Liver (tissue), 9 donors: ENCODE results near the gene EZR. TPM values are rescaled to one million over a fixed set of nuclear protein-coding genes. Genes with fewer than 3 reads are reported as not detected.
A peak's percentile ranks its signal among the peaks of the same experiment; 100 is the strongest.

Experiments used
- DNase-seq: peaks from one replicate; pipeline ENCODE4 v3.0.0-alpha.2; 2017; ENCODE audit warnings: low spot score
- H3K27ac ChIP-seq, 2 donors: one replicate each; pipeline ENCODE4 v1.7.0; 2013; ENCODE audit warnings: inconsistent platforms in 2 of 2, low read length in 2 of 2, control low read depth in 1 of 2, low read depth in 1 of 2, mild to moderate bottlenecking in 1 of 2
- H3K27me3 ChIP-seq, 4 donors: one replicate each; pipeline versions ENCODE4 v1.6.1 to v1.7.0; 2013; ENCODE audit warnings: low read length in 3 of 4, inconsistent platforms in 1 of 4, mild to moderate bottlenecking in 1 of 4, moderate library complexity in 1 of 4; ENCODE audit not compliant: control insufficient read depth in 4 of 4, insufficient read depth in 4 of 4
- H3K36me3 ChIP-seq, 4 donors: one replicate each; pipeline versions ENCODE4 v1.6.1 to v1.7.0; 2013; ENCODE audit warnings: low read length in 3 of 4, mild to moderate bottlenecking in 3 of 4, low read depth in 1 of 4, moderate library complexity in 1 of 4; ENCODE audit not compliant: control insufficient read depth in 4 of 4, insufficient read depth in 3 of 4
- H3K4me1 ChIP-seq, 4 donors: one replicate each; pipeline versions ENCODE4 v1.6.1 to v1.7.0; 2013; ENCODE audit warnings: low read length in 3 of 4, mild to moderate bottlenecking in 3 of 4, moderate library complexity in 1 of 4; ENCODE audit not compliant: control insufficient read depth in 4 of 4, insufficient read depth in 4 of 4
- H3K4me3 ChIP-seq, 3 donors: one replicate each; pipeline versions ENCODE4 v1.6.1 to v1.7.0; 2013; ENCODE audit warnings: low read length in 3 of 3, control low read depth in 1 of 3, low read depth in 1 of 3, mild to moderate bottlenecking in 1 of 3
- H3K9ac ChIP-seq, 2 donors: one replicate each; pipeline ENCODE4 v1.7.0; 2013; ENCODE audit warnings: low read length in 2 of 2, mild to moderate bottlenecking in 2 of 2, moderate library complexity in 2 of 2, control low read depth in 1 of 2, low read depth in 1 of 2
- H3K9me3 ChIP-seq, 4 donors: one replicate each; pipeline versions ENCODE4 v1.6.1 to v1.7.0; 2013; ENCODE audit warnings: low read length in 3 of 4; ENCODE audit not compliant: control insufficient read depth in 4 of 4
- CTCF ChIP-seq: fragments of 150-350 bp; IDR thresholded peaks from 2 replicates; pipeline ENCODE4 v1.5.1; 2017; ENCODE audit warnings: improper control_type of control experiment, low read depth, low read length; ENCODE audit not compliant: missing input control
- FOXA2 ChIP-seq: IDR thresholded peaks from 2 replicates; pipeline ENCODE4 v1.6.1; 2016; ENCODE audit warnings: antibody characterized with exemption
- GABPA ChIP-seq, 2 donors: IDR thresholded peaks in 1 of 2; conservative IDR thresholded peaks in 1 of 2; 2 replicates each; pipeline ENCODE4 v1.6.1; 2016; ENCODE audit warnings: antibody characterized with exemption in 2 of 2, mild to moderate bottlenecking in 1 of 2, moderate library complexity in 1 of 2
- HNF4A ChIP-seq, 2 donors: conservative IDR thresholded peaks; 2 replicates each; pipeline ENCODE4 v1.6.1; 2016; ENCODE audit warnings: antibody characterized with exemption in 2 of 2, mild to moderate bottlenecking in 2 of 2
- HNF4G ChIP-seq: IDR thresholded peaks from 2 replicates; pipeline ENCODE4 v1.6.1; 2016; ENCODE audit warnings: antibody characterized with exemption
- JUND ChIP-seq, 2 donors: IDR thresholded peaks; 2 replicates each; pipeline ENCODE4 v1.6.1; 2016; ENCODE audit warnings: antibody characterized with exemption in 2 of 2
- MAX ChIP-seq: IDR thresholded peaks from 2 replicates; pipeline ENCODE4 v1.6.1; 2016; ENCODE audit warnings: antibody characterized with exemption
- NR2F2 ChIP-seq: IDR thresholded peaks from 2 replicates; pipeline ENCODE4 v1.6.1; 2016; ENCODE audit warnings: antibody characterized with exemption
- RAD21 ChIP-seq, 2 donors: IDR thresholded peaks; 2 replicates each; pipeline ENCODE4 v1.6.1; 2016; ENCODE audit warnings: antibody characterized with exemption in 2 of 2, mild to moderate bottlenecking in 2 of 2
- SP1 ChIP-seq: IDR thresholded peaks from 2 replicates; pipeline ENCODE4 v1.6.1; 2018; ENCODE audit warnings: antibody characterized with exemption, mild to moderate bottlenecking
- TAF1 ChIP-seq: conservative IDR thresholded peaks from 2 replicates; pipeline ENCODE4 v1.6.1; 2016; ENCODE audit warnings: antibody characterized with exemption, mild to moderate bottlenecking
- YY1 ChIP-seq: IDR thresholded peaks from 2 replicates; pipeline ENCODE4 v1.6.1; 2016; ENCODE audit warnings: antibody characterized with exemption, mild to moderate bottlenecking
- WGBS: extraction: QIAGEN DNeasy Blood & Tissue Kit; methylation state at CpG from one replicate; pipeline ENCODE4 v1.1.7; 2013; 5-methylcytosine and 5-hydroxymethylcytosine counted together
- polyA plus RNA-seq, 2 donors: library from polyadenylated mRNA; stranded (reverse) in 1 of 2; unstranded in 1 of 2; fragments of 200-250 nt in 1 of 2; fragments of >200 nt in 1 of 2; fragmentation: Nextera tagmentation in 1 of 2; extraction: Ambion mirVana in 1 of 2; gene quantifications; one replicate each; pipeline versions ENCODE4 v1.2.1 to v1.2.3, GENCODE V29; 2013 to 2015
- total RNA-seq, 2 donors: library from RNA; depleted of rRNA; stranded (reverse); fragments of >200 nt; gene quantifications; one replicate each; pipeline ENCODE4 v1.2.3, GENCODE V29; 2014
- donor health status: healthy.
- donor health status: healthy.
- donor health status: healthy.
- donor health status: healthy.
- donor health status: healthy.

Gene EZR
- total and polyA plus RNA-seq, 4 donors, result 22.0 to 35.4 (median 25.4) TPM

DNA sequence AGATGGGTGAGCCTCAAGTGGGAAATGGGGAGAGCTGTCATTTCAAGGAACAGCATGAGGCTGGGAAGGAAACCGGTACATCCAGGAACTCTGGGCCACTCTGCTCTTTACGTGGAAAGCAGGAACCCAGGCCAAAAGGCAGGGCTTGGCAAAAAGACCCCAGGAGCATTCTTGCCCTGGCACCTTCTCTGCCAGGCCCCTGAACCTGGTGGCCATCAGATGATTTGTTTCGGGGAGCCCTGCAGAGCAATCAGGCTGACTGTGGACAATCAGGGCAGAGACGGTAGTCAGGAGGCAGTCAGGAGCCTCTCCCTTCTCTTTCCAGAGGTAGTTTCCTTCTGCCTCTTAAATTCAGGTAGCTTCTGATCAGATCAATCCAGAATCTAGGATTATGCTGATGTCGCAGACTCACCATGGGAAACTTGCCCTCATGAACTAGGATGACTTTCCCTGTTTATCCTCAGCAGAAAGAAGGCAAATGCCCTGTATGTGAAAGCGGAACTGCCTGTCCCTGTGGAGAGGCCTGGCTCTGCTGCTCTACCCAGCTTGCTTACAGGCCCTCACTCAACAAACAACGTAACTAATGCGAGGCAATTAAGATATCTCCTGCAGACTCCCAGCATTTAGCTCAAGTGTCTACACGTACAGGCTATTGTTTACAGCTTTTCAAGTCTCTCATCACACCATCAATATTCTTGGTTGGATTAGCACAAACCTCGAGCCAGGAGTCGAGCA lies 36.6 kb downstream of the EZR start:
- 95% methylated on average over 11 of the region's 11 CpGs for WGBS
- Histone ChIP-seq H3K27ac (no peak overlapping the region), H3K4me1 (no peaks in the 10 kb centered on the region), H3K36me3 (peaks cover 7 to 55% (median 47%) of the 10 kb centered on the region in 4 donors), H3K27me3 (no peaks in the 10 kb centered on the region), H3K9me3 (no peaks in the 10 kb centered on the region), H3K4me3 (no peak overlapping the region), H3K9ac (no peak overlapping the region)
- DNase-seq, result no peak
- TF ChIP-seq RAD21 (IDR thresholded peaks at IDR 0.05), result no peak
- no peak for TF ChIP-seq JUND (IDR thresholded peaks at IDR 0.05)
- TF ChIP-seq TAF1, result no peak
- TF ChIP-seq GABPA (IDR thresholded peaks at IDR 0.05 in 1 of 2, conservative IDR thresholded peaks at IDR 0.05 in 1 of 2), result no peak
- no peak for TF ChIP-seq HNF4G
- no peak for TF ChIP-seq NR2F2
- no peak for TF ChIP-seq YY1
- TF ChIP-seq HNF4A (conservative IDR thresholded peaks at IDR 0.05), result no peak
- no peak for TF ChIP-seq SP1
- TF ChIP-seq MAX, result no peak

- no peak overlapping the region for H3K27ac ChIP-seq
- peaks cover 7 to 56% (median 50%) of the 10 kb centered on the region in 4 donors for H3K36me3 ChIP-seq
- no peak overlapping the region for H3K9ac ChIP-seq
- no peak overlapping the region for H3K4me3 ChIP-seq
- 94% methylated on average over 19 of the region's 19 CpGs for WGBS
- H3K9me3 ChIP-seq, result no peaks in the 10 kb centered on the region
- no peak for TF ChIP-seq CTCF
- TF ChIP-seq FOXA2, result no peak
- no peaks in the 10 kb centered on the region for H3K4me1 ChIP-seq
- DNase-seq, result no peak
- H3K27me3 ChIP-seq, result no peaks in the 10 kb centered on the region
Observed at GRCh38 chr6:158781692-158782373, 37.3 kb downstream of the EZR start.

- no peak for DNase-seq
- Histone ChIP-seq H3K36me3 (peaks cover 5 to 62% (median 55%) of the 10 kb centered on the region in 4 donors), H3K4me1 (no peaks in the 10 kb centered on the region), H3K27ac (no peak overlapping the region), H3K9ac (peak overlapping the region in 1 of 2 donors; percentile 24), H3K27me3 (no peaks in the 10 kb centered on the region), H3K4me3 (no peak overlapping the region), H3K9me3 (no peaks in the 10 kb centered on the region)
- 69% methylated on average over 11 of the region's 11 CpGs for WGBS
- TF ChIP-seq CTCF, result no peak
- no peak for TF ChIP-seq MAX
- TF ChIP-seq JUND (IDR thresholded peaks at IDR 0.05), result no peak
Observed at GRCh38 chr6:158780988-158781691, 38.0 kb downstream of the EZR start.
